Mesenchymal stem cell (in vitro differentiated cells and primary cell): ENCODE results near the gene APCS.

ENCODE experiments used
- DNase-seq: peaks from one replicate; pipeline ENCODE4 v3.0.0-alpha.2; 2013
- H2AFZ ChIP-seq: one replicate; pipeline ENCODE4 v1.6.1; 2013; ENCODE audit warnings: low read depth, mild to moderate bottlenecking, control low read depth, inconsistent platforms, low read length, moderate library complexity
- H2AK5ac ChIP-seq: 2 replicates; pipeline ENCODE4 v1.6.1; 2013; ENCODE audit warnings: low read length, moderate library complexity, mild to moderate bottlenecking, inconsistent platforms; ENCODE audit not compliant: severe bottlenecking
- H2BK120ac ChIP-seq: one replicate; pipeline ENCODE4 v1.6.1; 2013; ENCODE audit warnings: low read depth, mild to moderate bottlenecking, inconsistent platforms, low read length, moderate library complexity
- H2BK12ac ChIP-seq, 2 experiments: one replicate each; pipeline ENCODE4 v1.6.1; 2013; ENCODE audit warnings: inconsistent platforms in 2 of 2, low read length in 2 of 2, mild to moderate bottlenecking in 2 of 2, moderate library complexity in 2 of 2, control low read depth in 1 of 2
- H2BK15ac ChIP-seq: one replicate; pipeline ENCODE4 v1.6.1; 2013; ENCODE audit warnings: mild to moderate bottlenecking, low read depth, inconsistent platforms; ENCODE audit not compliant: poor library complexity, severe bottlenecking
- H2BK5ac ChIP-seq: 2 replicates; pipeline ENCODE4 v1.6.1; 2013; ENCODE audit warnings: low read depth, mild to moderate bottlenecking, low read length, control low read depth, inconsistent platforms; ENCODE audit not compliant: poor library complexity, severe bottlenecking
- H3K14ac ChIP-seq, 2 experiments: one replicate each; pipeline ENCODE4 v1.6.1; 2013; ENCODE audit warnings: inconsistent platforms in 2 of 2, low read length in 2 of 2, control low read depth in 1 of 2, mild to moderate bottlenecking in 1 of 2, moderate library complexity in 1 of 2
- H3K18ac ChIP-seq, 2 experiments: one replicate each; pipeline ENCODE4 v1.6.1; 2013; ENCODE audit warnings: inconsistent platforms in 2 of 2, low read length in 2 of 2, control low read depth in 1 of 2, low read depth in 1 of 2, mild to moderate bottlenecking in 1 of 2
- H3K23ac ChIP-seq, 2 experiments: one replicate each; pipeline ENCODE4 v1.6.1; 2013; ENCODE audit warnings: inconsistent platforms in 2 of 2, low read length in 2 of 2, mild to moderate bottlenecking in 2 of 2, moderate library complexity in 2 of 2, control low read depth in 1 of 2
- H3K27ac ChIP-seq: 2 replicates; pipeline ENCODE4 v1.5.1; 2013; ENCODE audit warnings: mild to moderate bottlenecking, moderate library complexity, low read length, control low read depth, inconsistent platforms; ENCODE audit not compliant: poor library complexity, severe bottlenecking
- H3K27me3 ChIP-seq, 2 experiments: 2 replicates each; pipeline versions ENCODE4 v1.6.1 to v1.7.0; 2013; ENCODE audit warnings: low read length in 2 of 2, mild to moderate bottlenecking in 2 of 2, moderate library complexity in 2 of 2, control low read depth in 1 of 2, inconsistent platforms in 1 of 2; ENCODE audit not compliant: control insufficient read depth in 1 of 2, insufficient read depth in 1 of 2
- H3K36me3 ChIP-seq, 2 experiments: 2 replicates each; pipeline versions ENCODE4 v1.6.1 to v1.7.0; 2013; ENCODE audit warnings: low read length in 2 of 2, control low read depth in 1 of 2, inconsistent platforms in 1 of 2, low read depth in 1 of 2, mild to moderate bottlenecking in 1 of 2; ENCODE audit not compliant: insufficient read depth in 2 of 2, control insufficient read depth in 1 of 2
- H3K4ac ChIP-seq, 2 experiments: one replicate each; pipeline ENCODE4 v1.6.1; 2013; ENCODE audit warnings: inconsistent platforms in 2 of 2, low read length in 2 of 2, mild to moderate bottlenecking in 2 of 2, moderate library complexity in 2 of 2, control low read depth in 1 of 2, low read depth in 1 of 2
- H3K4me1 ChIP-seq: 2 replicates; pipeline ENCODE4 v1.6.1; 2013; ENCODE audit warnings: low read depth, low read length, control low read depth; ENCODE audit not compliant: control insufficient read depth, insufficient read depth
- H3K4me2 ChIP-seq: 2 replicates; pipeline ENCODE4 v1.6.1; 2013; ENCODE audit warnings: low read length, mild to moderate bottlenecking, inconsistent platforms; ENCODE audit not compliant: poor library complexity, severe bottlenecking
- H3K4me3 ChIP-seq, 2 experiments: 2 replicates each; pipeline versions ENCODE4 v1.5.1 to v1.7.0; 2013; ENCODE audit warnings: low read length in 2 of 2, mild to moderate bottlenecking in 2 of 2, control low read depth in 1 of 2, low read depth in 1 of 2; ENCODE audit not compliant: insufficient read depth in 1 of 2
- H3K79me1 ChIP-seq: replicated peaks from 2 replicates; pipeline ENCODE4 v1.6.1; 2013; ENCODE audit warnings: mild to moderate bottlenecking, control low read depth, low read length, inconsistent platforms; ENCODE audit not compliant: poor library complexity, severe bottlenecking
- H3K9ac ChIP-seq: 2 replicates; pipeline ENCODE4 v1.7.0; 2013; ENCODE audit warnings: mild to moderate bottlenecking, low read length, moderate library complexity
- H3K9me3 ChIP-seq: 2 replicates; pipeline ENCODE4 v1.7.0; 2013; ENCODE audit warnings: mild to moderate bottlenecking, low read length; ENCODE audit not compliant: control insufficient read depth
- H4K8ac ChIP-seq: one replicate; pipeline ENCODE4 v1.6.1; 2013; ENCODE audit warnings: inconsistent platforms, mild to moderate bottlenecking, low read length, moderate library complexity
- H4K91ac ChIP-seq: one replicate; pipeline ENCODE4 v1.6.1; 2013; ENCODE audit warnings: mild to moderate bottlenecking, low read length, inconsistent platforms
- WGBS: methylation state at CpG from one replicate; pipeline ENCODE4 v1.1.7; 2013; ENCODE audit warnings: mixed read lengths; 5-methylcytosine and 5-hydroxymethylcytosine counted together

The APCS gene

GRCh38 chr1:159577446-159577845 is 10.2 kb upstream of the APCS start:
- Histone ChIP-seq H2BK15ac (no peak overlapping the region), H3K4me1 (no peaks in the 10 kb centered on the region), H3K79me1 (no peaks in the 10 kb centered on the region), H3K27ac (no peak overlapping the region), H3K14ac (no peak overlapping the region), H3K36me3 (no peaks in the 10 kb centered on the region), H3K4me3 (no peak overlapping the region), H2AK5ac (no peak overlapping the region), H3K9me3 (no peaks in the 10 kb centered on the region), H3K18ac (no peak overlapping the region), H4K8ac (no peak overlapping the region), H2AFZ (no peak overlapping the region), H3K9ac (no peak overlapping the region), H2BK120ac (no peak overlapping the region), H2BK12ac (no peak overlapping the region), H3K4ac (no peak overlapping the region), H3K4me2 (no peak overlapping the region), H3K23ac (no peak overlapping the region), H2BK5ac (no peak overlapping the region), H4K91ac (no peak overlapping the region), H3K27me3 (no peaks in the 10 kb centered on the region)
- no peak for DNase-seq
- 100% methylated on average over 1 of the region's 3 CpGs for WGBS

- DNase-seq: no peak
- H3K23ac ChIP-seq: no peak overlapping the region
- H3K4me2 ChIP-seq: no peak overlapping the region
- H3K14ac ChIP-seq: no peak overlapping the region
- H3K27me3 ChIP-seq: no peaks in the 10 kb centered on the region
- H3K36me3 ChIP-seq: no peaks in the 10 kb centered on the region
- H3K4me3 ChIP-seq: no peak overlapping the region
- H2BK12ac ChIP-seq: no peak overlapping the region
- WGBS: 0% methylated on average over 1 of the region's 3 CpGs
- no peak overlapping the region for H2BK15ac ChIP-seq
- no peaks in the 10 kb centered on the region for H3K4me1 ChIP-seq
- H4K8ac ChIP-seq: no peak overlapping the region
- no peak overlapping the region for H2BK120ac ChIP-seq
- no peak overlapping the region for H3K27ac ChIP-seq
- no peak overlapping the region for H4K91ac ChIP-seq
- no peaks in the 10 kb centered on the region for H3K79me1 ChIP-seq
- H2AK5ac ChIP-seq: no peak overlapping the region
- no peak overlapping the region for H2BK5ac ChIP-seq
- H3K18ac ChIP-seq: no peak overlapping the region
- H3K9me3 ChIP-seq: no peaks in the 10 kb centered on the region
- no peak overlapping the region for H3K9ac ChIP-seq
- H3K4ac ChIP-seq: no peak overlapping the region
- no peak overlapping the region for H2AFZ ChIP-seq
Observed at GRCh38 chr1:159580340-159580739, 7.3 kb upstream of the APCS start.

GRCh38 chr1:159581422-159581821 is 6.2 kb upstream of the APCS start:
- H2BK15ac ChIP-seq: no peak overlapping the region

GRCh38 chr1:159584536-159584935 is 3.1 kb upstream of the APCS start:
- H3K4me3 ChIP-seq: no peak overlapping the region
- H3K27me3 ChIP-seq: no peaks in the 10 kb centered on the region
- no peak overlapping the region for H2BK120ac ChIP-seq
- no peak overlapping the region for H4K91ac ChIP-seq
- H2AFZ ChIP-seq: no peak overlapping the region
- H4K8ac ChIP-seq: no peak overlapping the region
- no peaks in the 10 kb centered on the region for H3K9me3 ChIP-seq
- H3K18ac ChIP-seq: no peak overlapping the region
- no peaks in the 10 kb centered on the region for H3K79me1 ChIP-seq
- H3K4me1 ChIP-seq: no peaks in the 10 kb centered on the region
- H2BK5ac ChIP-seq: no peak overlapping the region
- WGBS: 61% methylated on average over 2 of the region's 2 CpGs
- no peak overlapping the region for H2AK5ac ChIP-seq
- H3K4me2 ChIP-seq: no peak overlapping the region
- no peak overlapping the region for H3K9ac ChIP-seq
- H2BK12ac ChIP-seq: no peak overlapping the region
- no peak overlapping the region for H3K23ac ChIP-seq
- H3K36me3 ChIP-seq: no peaks in the 10 kb centered on the region
- H3K4ac ChIP-seq: no peak overlapping the region
- DNase-seq: no peak
- no peak overlapping the region for H2BK15ac ChIP-seq
- H3K14ac ChIP-seq: no peak overlapping the region
- no peak overlapping the region for H3K27ac ChIP-seq

More at GRCh38 chr1:159581422-159581821, 6.2 kb upstream of the APCS start:
- H3K79me1 ChIP-seq: no peaks in the 10 kb centered on the region
- H4K8ac ChIP-seq: no peak overlapping the region
- no peak overlapping the region for H2BK12ac ChIP-seq
- no peak overlapping the region for H2BK5ac ChIP-seq
- no peaks in the 10 kb centered on the region for H3K27me3 ChIP-seq
- no peaks in the 10 kb centered on the region for H3K36me3 ChIP-seq
- H3K14ac ChIP-seq: no peak overlapping the region
- H3K4me3 ChIP-seq: no peak overlapping the region
- no peak overlapping the region for H2AK5ac ChIP-seq
- H3K27ac ChIP-seq: no peak overlapping the region
- DNase-seq: peak; percentile 5
- no peak overlapping the region for H3K18ac ChIP-seq
- H4K91ac ChIP-seq: no peak overlapping the region
- no peak overlapping the region for H3K9ac ChIP-seq
- no CpG with 5 or more reads among the region's 1 CpG for WGBS
- no peak overlapping the region for H3K4ac ChIP-seq
- no peak overlapping the region for H3K23ac ChIP-seq
- H3K4me1 ChIP-seq: no peaks in the 10 kb centered on the region
- H2AFZ ChIP-seq: no peak overlapping the region
- H2BK120ac ChIP-seq: no peak overlapping the region
- no peak overlapping the region for H3K4me2 ChIP-seq
- no peaks in the 10 kb centered on the region for H3K9me3 ChIP-seq
